BE2C (cell line): ENCODE measurements around the gene CDC26. TPM values are rescaled to one million over a fixed set of nuclear protein-coding genes. Genes with fewer than 3 reads are reported as not detected.

Experiments used
- DNase-seq: peaks from one replicate; pipeline ENCODE4 v3.0.0-alpha.2; 2020
- H3K27me3 ChIP-seq: fragments of 250-450 bp; sonication (Bioruptor Pico); 2 replicates; pipeline ENCODE4 v1.5.1; 2020; ENCODE audit warnings: mild to moderate bottlenecking
- H3K36me3 ChIP-seq: fragments of 250-450 bp; sonication (Bioruptor Pico); 2 replicates; pipeline ENCODE4 v1.5.1; 2020; ENCODE audit warnings: mild to moderate bottlenecking
- H3K4me1 ChIP-seq: fragments of 250-450 bp; sonication (Bioruptor Pico); 2 replicates; pipeline ENCODE4 v1.5.1; 2020
- H3K4me3 ChIP-seq: 2 replicates; pipeline ENCODE4 v1.5.1; 2011; ENCODE audit warnings: low read depth, low read length
- H3K9me3 ChIP-seq: fragments of 250-450 bp; sonication (Bioruptor Pico); 2 replicates; pipeline ENCODE4 v1.5.1; 2020
- polyA plus RNA-seq: library from polyadenylated mRNA; unstranded; fragments of >200 nt; gene quantifications from one replicate; pipeline ENCODE4 v1.2.1, GENCODE V29; 2012; ENCODE audit warnings: low read depth, missing spikeins; ENCODE audit not compliant: insufficient read length, insufficient read depth
- TF ChIP-seq, protein P1 (sequence below): IDR thresholded peaks from 2 replicates; pipeline ENCODE4 v1.5.1; 2012; ENCODE audit warnings: mild to moderate bottlenecking, low read depth, low read length

CDC26 gene
- polyA plus RNA-seq = 40.2 TPM

GRCh38 chr9:113275157-113276131 lies at the start of gene CDC26, which contains the start of gene PRPF4:
Gene CDC26 (minus strand): TSS chr9:113275572. CDS start chr9:113272507, 3,065 bp downstream.
Gene PRPF4 (plus strand): TSS chr9:113275658. CDS start chr9:113275744, 86 bp downstream.
- no peaks in the 10 kb centered on the region for H3K27me3 ChIP-seq
- DNase-seq = peak; percentile 98
- H3K9me3 ChIP-seq = no peaks in the 10 kb centered on the region
- peak within 1 kb of the TSS; percentile 88 for H3K4me3 ChIP-seq
- peaks cover 44% of the 10 kb centered on the region for H3K36me3 ChIP-seq
- TF ChIP-seq, protein P1, sequence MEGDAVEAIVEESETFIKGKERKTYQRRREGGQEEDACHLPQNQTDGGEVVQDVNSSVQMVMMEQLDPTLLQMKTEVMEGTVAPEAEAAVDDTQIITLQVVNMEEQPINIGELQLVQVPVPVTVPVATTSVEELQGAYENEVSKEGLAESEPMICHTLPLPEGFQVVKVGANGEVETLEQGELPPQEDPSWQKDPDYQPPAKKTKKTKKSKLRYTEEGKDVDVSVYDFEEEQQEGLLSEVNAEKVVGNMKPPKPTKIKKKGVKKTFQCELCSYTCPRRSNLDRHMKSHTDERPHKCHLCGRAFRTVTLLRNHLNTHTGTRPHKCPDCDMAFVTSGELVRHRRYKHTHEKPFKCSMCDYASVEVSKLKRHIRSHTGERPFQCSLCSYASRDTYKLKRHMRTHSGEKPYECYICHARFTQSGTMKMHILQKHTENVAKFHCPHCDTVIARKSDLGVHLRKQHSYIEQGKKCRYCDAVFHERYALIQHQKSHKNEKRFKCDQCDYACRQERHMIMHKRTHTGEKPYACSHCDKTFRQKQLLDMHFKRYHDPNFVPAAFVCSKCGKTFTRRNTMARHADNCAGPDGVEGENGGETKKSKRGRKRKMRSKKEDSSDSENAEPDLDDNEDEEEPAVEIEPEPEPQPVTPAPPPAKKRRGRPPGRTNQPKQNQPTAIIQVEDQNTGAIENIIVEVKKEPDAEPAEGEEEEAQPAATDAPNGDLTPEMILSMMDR = no peak
- H3K4me1 ChIP-seq = no peaks in the 10 kb centered on the region

DNA sequence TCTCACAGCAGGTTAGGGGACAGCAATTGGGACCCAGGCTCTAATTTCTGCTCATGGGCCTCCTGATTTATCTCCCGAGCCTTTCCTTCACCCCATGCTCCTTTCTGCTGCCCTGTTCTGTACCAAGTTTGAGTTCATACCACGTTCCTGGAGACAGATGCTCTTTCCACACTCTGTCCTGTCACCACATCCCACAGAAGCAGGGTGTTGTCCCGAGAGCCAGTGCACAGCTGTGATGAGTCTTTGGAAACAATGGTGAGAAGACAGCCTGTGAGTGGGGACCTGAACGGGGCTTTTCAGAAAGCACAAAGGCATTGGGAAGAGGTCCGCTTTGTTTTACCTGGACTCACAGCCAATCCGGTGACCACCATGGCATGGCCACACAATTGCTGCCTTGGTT lies 47.3 kb upstream of the CDC26 start:
- DNase-seq = no peak
- TF ChIP-seq, protein P1 = no peak
- H3K36me3 ChIP-seq = no peaks in the 10 kb centered on the region
- H3K27me3 ChIP-seq = no peaks in the 10 kb centered on the region
- H3K9me3 ChIP-seq = no peaks in the 10 kb centered on the region
- no peak overlapping the region for H3K4me3 ChIP-seq
- H3K4me1 ChIP-seq = peaks cover 4% of the 10 kb centered on the region; the same call in 1 of the 2 replicates

- H3K4me3 ChIP-seq = no peak overlapping the region
- no peaks in the 10 kb centered on the region for H3K36me3 ChIP-seq
- no peak for DNase-seq
- H3K9me3 ChIP-seq = no peaks in the 10 kb centered on the region
- peaks cover 4% of the 10 kb centered on the region; the same call in 1 of the 2 replicates for H3K4me1 ChIP-seq
- TF ChIP-seq, protein P1 = no peak
- H3K27me3 ChIP-seq = no peaks in the 10 kb centered on the region
These were observed 44.7 kb upstream of the CDC26 start for GRCh38 chr9:113320051-113320450.

- Histone ChIP-seq H3K4me3 (no peak overlapping the region), H3K4me1 (peaks cover 4% of the 10 kb centered on the region; the same call in 1 of the 2 replicates), H3K36me3 (no peaks in the 10 kb centered on the region), H3K9me3 (no peaks in the 10 kb centered on the region), H3K27me3 (no peaks in the 10 kb centered on the region)
- DNase-seq = peak; percentile 22
- TF ChIP-seq, protein P1 = no peak
These were observed 43.7 kb upstream of the CDC26 start for GRCh38 chr9:113319054-113319453.

- TF ChIP-seq, protein P1 = peak; percentile 28; the same call in 1 of the 2 replicates
- no peaks in the 10 kb centered on the region for H3K36me3 ChIP-seq
- peaks cover 4% of the 10 kb centered on the region; the same call in 1 of the 2 replicates for H3K4me1 ChIP-seq
- no peak for DNase-seq
- H3K9me3 ChIP-seq = no peaks in the 10 kb centered on the region
- no peaks in the 10 kb centered on the region for H3K27me3 ChIP-seq
- H3K4me3 ChIP-seq = no peak overlapping the region
These were observed 42.4 kb upstream of the CDC26 start for GRCh38 chr9:113317777-113318176.

DNA sequence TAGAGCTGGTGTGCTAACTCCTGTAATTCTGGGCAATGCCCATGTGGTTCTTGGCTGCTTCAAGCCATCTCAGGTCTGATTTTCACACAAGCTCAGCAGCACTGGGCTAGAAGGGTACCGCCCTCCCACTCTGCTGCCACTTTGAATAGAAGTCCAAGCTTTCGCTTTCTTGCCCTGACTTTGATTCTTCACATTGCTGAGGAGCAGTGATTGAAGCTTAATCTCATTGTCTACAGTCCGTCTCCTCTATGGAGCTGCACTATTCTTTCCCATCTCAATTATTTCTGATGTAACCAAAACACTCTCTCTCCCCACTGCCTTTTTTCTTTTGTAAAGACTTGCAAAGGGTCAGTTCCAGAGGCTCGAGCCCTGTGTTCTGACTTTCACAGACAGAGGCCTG lies 40.7 kb upstream of the CDC26 start:
- H3K4me3 ChIP-seq = no peak overlapping the region
- H3K27me3 ChIP-seq = no peaks in the 10 kb centered on the region

More for the DNA sequence above, 40.7 kb upstream of the CDC26 start:
- H3K4me1 ChIP-seq = peaks cover 4% of the 10 kb centered on the region; the same call in 1 of the 2 replicates
- DNase-seq = no peak
- TF ChIP-seq, protein P1 = no peak
- no peaks in the 10 kb centered on the region for H3K9me3 ChIP-seq
- no peaks in the 10 kb centered on the region for H3K36me3 ChIP-seq
